ENCODE results near the gene MACROD2.

Gene MACROD2

GRCh38 chr20:14477125-14477524 lies 481.8 kb downstream of the MACROD2 start:
- no peak for TF ChIP-seq CTCF (IDR thresholded peaks at IDR 0.05; ENCODE audit: borderline replicate concordance, insufficient read depth, low read depth, low read length)
- no peak overlapping the region for H3K4me3 ChIP-seq (ENCODE audit: low read depth, low read length)

DNA sequence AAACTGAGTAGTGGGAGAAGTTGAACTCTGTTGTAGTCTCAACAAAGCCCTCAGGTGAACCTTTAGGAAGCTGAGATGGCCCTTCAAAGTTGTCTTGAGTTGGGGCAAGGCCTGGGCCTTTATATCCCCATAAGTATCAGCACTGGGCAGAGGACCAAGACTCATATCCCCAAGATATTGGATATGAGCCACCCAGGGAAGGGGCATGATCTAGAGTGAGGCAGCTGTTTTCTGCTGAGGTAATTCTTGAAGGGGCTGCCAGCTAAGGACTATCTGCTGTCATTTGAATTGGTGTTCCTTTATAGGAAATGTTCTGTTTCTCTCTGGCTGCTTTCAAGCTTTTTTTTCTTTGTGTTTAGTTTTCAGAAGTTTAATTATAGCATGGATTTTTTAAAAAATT lies 482.8 kb downstream of the MACROD2 start:
- H3K4me3 ChIP-seq (ENCODE audit: low read depth, low read length), result no peak overlapping the region
- no peak for TF ChIP-seq CTCF (IDR thresholded peaks at IDR 0.05; ENCODE audit: borderline replicate concordance, insufficient read depth, low read depth, low read length)

GRCh38 chr20:14481863-14482262 lies 486.5 kb downstream of the MACROD2 start:
- no peak overlapping the region for H3K4me3 ChIP-seq (ENCODE audit: low read depth, low read length)
- no peak for TF ChIP-seq CTCF (IDR thresholded peaks at IDR 0.05; ENCODE audit: borderline replicate concordance, insufficient read depth, low read depth, low read length)

- no peak overlapping the region for H3K4me3 ChIP-seq (ENCODE audit: low read depth, low read length)
- no peak for TF ChIP-seq CTCF (IDR thresholded peaks at IDR 0.05; ENCODE audit: borderline replicate concordance, insufficient read depth, low read depth, low read length)
Observed at GRCh38 chr20:14488212-14488611, 492.9 kb downstream of the MACROD2 start.

DNA sequence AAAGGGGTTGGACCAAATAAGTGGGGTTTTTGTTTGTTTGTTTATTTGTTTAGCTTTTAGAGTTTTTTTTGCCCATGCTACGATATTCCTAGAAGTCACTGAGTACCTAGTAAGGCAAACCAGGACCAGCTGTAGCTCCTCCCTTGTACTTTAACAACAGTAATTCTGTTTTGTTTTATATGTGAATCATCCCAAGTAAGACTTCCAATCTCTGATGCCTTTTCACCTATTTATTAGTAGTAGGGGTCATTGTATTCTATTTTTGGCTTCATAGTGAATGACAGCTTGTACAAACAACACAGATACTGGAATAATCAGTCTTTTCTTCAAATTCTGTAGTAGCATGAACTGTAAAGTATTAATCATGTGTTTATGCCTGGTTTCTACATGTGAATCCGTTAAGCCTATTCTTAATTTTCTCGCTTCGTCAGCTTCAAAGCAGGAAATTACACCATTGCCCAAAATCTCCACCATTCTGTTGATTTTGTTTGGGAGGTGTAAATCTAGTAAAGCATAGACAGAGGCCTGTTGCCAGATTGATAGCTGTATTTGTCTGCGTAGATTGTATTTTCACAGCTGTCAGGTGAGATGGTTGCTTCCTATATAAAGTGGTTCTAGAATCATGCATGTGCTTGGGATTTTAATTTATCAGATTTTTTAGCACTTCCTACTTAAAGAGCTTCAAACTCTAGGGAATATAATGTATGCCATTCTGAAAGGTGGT lies 493.6 kb downstream of the MACROD2 start:
- H3K4me3 ChIP-seq (ENCODE audit: low read depth, low read length), result no peak overlapping the region
- TF ChIP-seq CTCF (IDR thresholded peaks at IDR 0.05; ENCODE audit: borderline replicate concordance, insufficient read depth, low read depth, low read length), result no peak

DNA sequence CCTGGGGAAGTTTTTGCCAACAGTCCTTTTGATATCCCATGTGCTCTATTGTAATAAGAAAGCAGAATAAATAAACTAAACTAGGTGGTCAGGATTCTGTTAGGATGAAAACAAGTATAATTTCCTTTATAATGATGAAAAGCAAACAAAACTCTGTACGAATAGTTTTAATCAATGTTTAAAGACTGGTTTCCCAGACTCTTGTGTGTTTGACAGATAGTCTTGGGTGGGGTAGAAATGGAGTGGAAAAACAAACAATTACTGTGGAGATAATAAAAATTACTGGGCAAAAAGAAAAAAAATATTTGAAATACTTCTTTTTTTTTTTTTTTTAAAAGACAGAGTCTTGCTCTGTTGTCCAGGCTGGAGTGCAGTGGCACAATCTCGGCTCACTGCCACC lies 494.2 kb downstream of the MACROD2 start:
- H3K4me3 ChIP-seq (ENCODE audit: low read depth, low read length), result no peak overlapping the region
- no peak for TF ChIP-seq CTCF (IDR thresholded peaks at IDR 0.05; ENCODE audit: borderline replicate concordance, insufficient read depth, low read depth, low read length)

DNA sequence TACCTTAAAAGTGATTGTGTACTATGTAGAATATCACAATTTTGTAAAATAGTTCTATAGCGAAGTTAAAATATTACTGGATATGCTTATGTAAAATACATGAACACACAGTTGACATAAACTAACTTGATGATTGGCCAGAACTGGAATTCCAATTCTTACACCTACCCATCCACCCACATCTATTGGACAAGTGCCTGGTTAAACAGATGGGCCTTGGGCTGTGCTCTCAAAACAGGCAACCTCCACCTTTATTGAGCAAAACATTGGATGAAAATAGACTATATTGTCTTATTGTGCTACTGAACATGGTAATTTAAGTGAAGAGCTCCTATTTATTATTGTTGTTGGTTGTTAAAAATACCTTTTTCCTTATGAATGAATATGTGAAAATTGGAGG lies 496.1 kb downstream of the MACROD2 start:
- TF ChIP-seq CTCF (IDR thresholded peaks at IDR 0.05; ENCODE audit: borderline replicate concordance, insufficient read depth, low read depth, low read length), result no peak
- H3K4me3 ChIP-seq (ENCODE audit: low read depth, low read length), result no peak overlapping the region

Data from GM12875 (cell line).